Loucy (cell line): Measurements from ENCODE around the gene ATP13A3.

Experiments used
- H2AFZ ChIP-seq: fragments of 200-600 bp; sonication (generic); 2 replicates; pipeline ENCODE4 v1.6.0; 2016; ENCODE audit warnings: antibody characterized with exemption, mild to moderate bottlenecking, low read length, moderate library complexity
- H3F3A ChIP-seq: fragments of 200-600 bp; 2 replicates; pipeline ENCODE4 v1.6.0; 2016; ENCODE audit warnings: antibody characterized with exemption, low read depth, mild to moderate bottlenecking
- H3K27me3 ChIP-seq: fragments of 200-600 bp; sonication (generic); 2 replicates; pipeline ENCODE4 v1.6.1; 2014; ENCODE audit warnings: low read length, mild to moderate bottlenecking; ENCODE audit not compliant: insufficient read depth, poor library complexity, severe bottlenecking
- H3K36me3 ChIP-seq: fragments of 200-600 bp; sonication (generic); 2 replicates; pipeline ENCODE4 v1.6.1; 2016; ENCODE audit warnings: low read length; ENCODE audit not compliant: insufficient read depth
- H3K4me1 ChIP-seq: fragments of 200-600 bp; sonication (generic); 2 replicates; pipeline ENCODE4 v1.5.1; 2014; ENCODE audit warnings: low read length, mild to moderate bottlenecking; ENCODE audit not compliant: insufficient read depth, poor library complexity, severe bottlenecking
- H3K4me2 ChIP-seq: fragments of 200-600 bp; sonication (generic); 2 replicates; pipeline ENCODE4 v1.6.0; 2014; ENCODE audit warnings: antibody characterized with exemption, low read length, low read depth, mild to moderate bottlenecking; ENCODE audit not compliant: poor library complexity, severe bottlenecking
- H3K4me3 ChIP-seq: fragments of 200-600 bp; sonication (generic); 2 replicates; pipeline ENCODE4 v1.5.1; 2014; ENCODE audit warnings: low read length, mild to moderate bottlenecking, mixed read lengths; ENCODE audit not compliant: poor library complexity, severe bottlenecking
- H3K79me2 ChIP-seq: fragments of 200-600 bp; sonication (generic); 2 replicates; pipeline ENCODE4 v1.6.1; 2014; ENCODE audit warnings: low read length; ENCODE audit not compliant: insufficient read depth
- H3K9ac ChIP-seq: fragments of 200-600 bp; sonication (generic); 2 replicates; pipeline ENCODE4 v1.6.0; 2014; ENCODE audit warnings: mild to moderate bottlenecking, low read depth, low read length, moderate library complexity; ENCODE audit not compliant: poor library complexity, severe bottlenecking
- H3K9me2 ChIP-seq: fragments of 200-600 bp; sonication (generic); replicated peaks from 2 replicates; pipeline ENCODE4 v1.6.1; 2016; ENCODE audit warnings: low read depth, low read length, mixed read lengths
- H3K9me3 ChIP-seq: fragments of 200-600 bp; sonication (generic); 2 replicates; pipeline ENCODE4 v1.6.1; 2014; ENCODE audit warnings: mild to moderate bottlenecking, antibody characterized with exemption, low read length, low read depth; ENCODE audit not compliant: insufficient read depth
- H4K20me1 ChIP-seq: fragments of 200-600 bp; sonication (generic); 2 replicates; pipeline ENCODE4 v1.6.0; 2014; ENCODE audit warnings: antibody characterized with exemption, low read length, mild to moderate bottlenecking; ENCODE audit not compliant: insufficient read depth, poor library complexity, severe bottlenecking
- EZH2phosphoT487 ChIP-seq: fragments of 200-600 bp; IDR thresholded peaks from 2 replicates; pipeline ENCODE4 v1.6.1; 2018; ENCODE audit warnings: antibody characterized with exemption, mild to moderate bottlenecking, moderate library complexity, borderline replicate concordance
- TF ChIP-seq, protein P1 (sequence below): fragments of 200-600 bp; sonication (generic); conservative IDR thresholded peaks from 2 replicates; pipeline ENCODE4 v1.5.1; 2014; ENCODE audit warnings: mild to moderate bottlenecking, antibody characterized with exemption, low read length

The ATP13A3 gene

DNA sequence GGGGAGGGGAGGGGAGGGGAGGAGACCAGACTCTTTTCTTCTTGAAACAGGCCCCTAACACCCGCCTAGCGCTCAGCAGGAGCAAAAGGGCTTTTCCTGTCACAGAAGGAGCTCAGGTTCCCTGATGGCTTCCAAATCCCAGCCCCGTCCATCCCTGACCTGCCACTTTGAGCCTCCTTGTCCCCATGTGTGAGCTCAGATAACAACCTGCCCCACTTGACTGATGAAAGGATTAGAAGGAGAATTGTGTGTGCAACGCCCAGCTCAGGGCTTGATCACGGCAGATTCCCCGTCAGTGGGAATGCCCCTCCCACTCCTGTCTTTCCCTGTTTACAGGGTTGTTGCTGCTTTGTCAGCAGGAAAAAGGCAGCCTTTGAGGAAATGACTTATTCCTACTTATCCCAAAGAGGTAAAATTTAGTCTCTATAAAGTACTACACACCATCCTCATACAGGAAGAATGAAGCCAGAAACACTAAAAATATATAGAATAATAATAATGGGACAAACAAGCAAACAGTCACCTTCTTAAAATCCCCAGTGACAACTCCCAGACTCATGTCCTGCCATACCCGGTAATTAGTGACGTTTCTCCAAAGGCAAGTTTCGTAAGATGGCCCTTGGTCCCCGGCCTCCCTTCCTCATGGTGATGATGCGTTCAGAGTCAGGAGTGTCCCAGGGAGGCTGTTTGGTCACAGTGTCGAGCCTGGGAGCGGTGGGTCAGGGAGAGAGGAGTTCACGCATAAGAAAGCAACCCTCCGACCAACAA lies 111.1 kb downstream of the ATP13A3 start:
- Histone ChIP-seq H4K20me1 (no peaks in the 10 kb centered on the region), H3K27me3 (no peaks in the 10 kb centered on the region), H3K79me2 (no peaks in the 10 kb centered on the region), H3K9ac (no peak overlapping the region), H3K36me3 (no peaks in the 10 kb centered on the region), H3F3A (no peaks in the 10 kb centered on the region), H3K4me1 (no peaks in the 10 kb centered on the region), H3K9me2 (no peaks in the 10 kb centered on the region), H3K4me3 (no peak overlapping the region), H3K4me2 (no peak overlapping the region), H3K9me3 (no peaks in the 10 kb centered on the region), H2AFZ (no peak overlapping the region)
- TF ChIP-seq, protein P1, sequence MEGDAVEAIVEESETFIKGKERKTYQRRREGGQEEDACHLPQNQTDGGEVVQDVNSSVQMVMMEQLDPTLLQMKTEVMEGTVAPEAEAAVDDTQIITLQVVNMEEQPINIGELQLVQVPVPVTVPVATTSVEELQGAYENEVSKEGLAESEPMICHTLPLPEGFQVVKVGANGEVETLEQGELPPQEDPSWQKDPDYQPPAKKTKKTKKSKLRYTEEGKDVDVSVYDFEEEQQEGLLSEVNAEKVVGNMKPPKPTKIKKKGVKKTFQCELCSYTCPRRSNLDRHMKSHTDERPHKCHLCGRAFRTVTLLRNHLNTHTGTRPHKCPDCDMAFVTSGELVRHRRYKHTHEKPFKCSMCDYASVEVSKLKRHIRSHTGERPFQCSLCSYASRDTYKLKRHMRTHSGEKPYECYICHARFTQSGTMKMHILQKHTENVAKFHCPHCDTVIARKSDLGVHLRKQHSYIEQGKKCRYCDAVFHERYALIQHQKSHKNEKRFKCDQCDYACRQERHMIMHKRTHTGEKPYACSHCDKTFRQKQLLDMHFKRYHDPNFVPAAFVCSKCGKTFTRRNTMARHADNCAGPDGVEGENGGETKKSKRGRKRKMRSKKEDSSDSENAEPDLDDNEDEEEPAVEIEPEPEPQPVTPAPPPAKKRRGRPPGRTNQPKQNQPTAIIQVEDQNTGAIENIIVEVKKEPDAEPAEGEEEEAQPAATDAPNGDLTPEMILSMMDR = no peak
- no peak for TF ChIP-seq EZH2phosphoT487

DNA sequence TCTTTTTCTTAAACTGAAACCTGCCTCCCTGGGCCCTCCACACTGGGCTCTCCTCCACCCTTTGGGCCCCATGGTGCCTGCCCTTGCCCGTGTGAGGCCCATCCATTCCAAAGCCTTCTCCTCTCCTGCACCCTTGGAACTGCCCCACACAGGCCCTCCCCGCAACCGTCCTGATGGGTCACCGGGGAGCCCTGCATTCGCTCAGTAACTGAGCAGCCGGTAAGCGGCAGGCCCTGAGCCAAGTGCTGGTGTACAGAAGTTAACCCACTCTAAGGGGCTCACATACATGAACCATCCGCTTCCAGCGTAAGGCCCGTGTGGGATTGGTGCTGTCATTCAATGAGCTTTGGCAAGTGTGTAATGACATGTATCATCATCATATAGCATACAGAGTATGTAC lies 111.9 kb downstream of the ATP13A3 start:
- Histone ChIP-seq H3K79me2 (no peaks in the 10 kb centered on the region), H3F3A (no peaks in the 10 kb centered on the region), H3K4me3 (no peak overlapping the region), H3K4me1 (no peaks in the 10 kb centered on the region), H3K9ac (no peak overlapping the region), H4K20me1 (no peaks in the 10 kb centered on the region), H3K4me2 (no peak overlapping the region), H3K9me2 (no peaks in the 10 kb centered on the region), H2AFZ (no peak overlapping the region), H3K9me3 (no peaks in the 10 kb centered on the region), H3K27me3 (no peaks in the 10 kb centered on the region), H3K36me3 (no peaks in the 10 kb centered on the region)
- TF ChIP-seq, protein P1 = no peak
- no peak for TF ChIP-seq EZH2phosphoT487

GRCh38 chr3:194373899-194374298 lies 112.9 kb downstream of the ATP13A3 start:
- no peaks in the 10 kb centered on the region for H3K9me3 ChIP-seq

More at GRCh38 chr3:194373899-194374298, 112.9 kb downstream of the ATP13A3 start:
- no peaks in the 10 kb centered on the region for H3K36me3 ChIP-seq
- TF ChIP-seq EZH2phosphoT487 = no peak
- TF ChIP-seq, protein P1 = no peak
- H3K9me2 ChIP-seq = no peaks in the 10 kb centered on the region
- no peaks in the 10 kb centered on the region for H3K4me1 ChIP-seq
- no peak overlapping the region for H2AFZ ChIP-seq
- H4K20me1 ChIP-seq = no peaks in the 10 kb centered on the region
- H3K27me3 ChIP-seq = no peaks in the 10 kb centered on the region
- H3K79me2 ChIP-seq = no peaks in the 10 kb centered on the region
- H3K4me3 ChIP-seq = no peak overlapping the region
- no peaks in the 10 kb centered on the region for H3F3A ChIP-seq
- no peak overlapping the region for H3K9ac ChIP-seq
- no peak overlapping the region for H3K4me2 ChIP-seq
